HepG2 (cell line): ENCODE measurements around the gene C2orf92. TPM values are rescaled to one million over a fixed set of nuclear protein-coding genes. Genes with fewer than 3 reads are reported as not detected.

Experiments
- ATAC-seq: fragments of 200-7000 bp; cut with Tn5 transposase; 3 replicates; pipeline ENCODE4 v1.9.1; 2020; ENCODE audit warnings: mild to moderate bottlenecking, moderate library complexity
- BruUV-seq: library from RNA; stranded (reverse); fragments of 400-500 nt; replicated peaks from 2 replicates; lab custom pipeline; 2021; lab: Mats Ljungman, UMichigan
- CTCF ChIA-PET: fragments of 300-600 bp; formaldehyde crosslinking; extraction: SDS; loops from one replicate; lab custom pipeline; 2021; ENCODE audit warnings: low total read pairs, inconsistent platforms, low intra/inter-chr PET ratio; lab: Yijun Ruan, JAX
- POLR2A ChIA-PET: fragments of 350-600 bp; sonication (Branson Sonifier 250); formaldehyde crosslinking; loops from one replicate; lab custom pipeline; 2020; ENCODE audit warnings: antibody characterized with exemption, inconsistent platforms; lab: Yijun Ruan, JAX
- DNase-seq: peaks from one replicate; pipeline ENCODE4 v3.0.0-alpha.2; 2015; ENCODE audit warnings: low spot score
- FAIRE-seq: peaks from 3 replicates; lab custom pipeline; 2011; peaks lifted over from hg19 to GRCh38; lab: Jason Lieb, UNC
- H2AFZ ChIP-seq: one replicate; pipeline ENCODE4 v1.6.1; 2011; ENCODE audit warnings: low read length, inconsistent platforms
- H3K27ac ChIP-seq: fragments of 300-600 bp; 3 replicates; pipeline ENCODE4 v1.8.0; 2011; ENCODE audit warnings: mixed run types, mild to moderate bottlenecking, mixed read lengths, low read length, inconsistent platforms; ENCODE audit not compliant: insufficient read depth; ENCODE audit errors: extremely low read length
- H3K27me3 ChIP-seq, 2 experiments: fragments of 200-600 bp in 1 of 2; 2 replicates in 1 of 2; 3 replicates in 1 of 2; pipeline versions ENCODE4 v1.6.0 to v1.8.0; 2011; ENCODE audit warnings: low read length in 2 of 2, mild to moderate bottlenecking in 2 of 2, moderate library complexity in 2 of 2, inconsistent platforms in 1 of 2; ENCODE audit not compliant: insufficient read depth in 2 of 2, control insufficient read depth in 1 of 2
- H3K36me3 ChIP-seq, 2 experiments: fragments of 200-600 bp in 1 of 2; replicated peaks in 1 of 2; 2 replicates in 1 of 2; 3 replicates in 1 of 2; pipeline versions ENCODE4 v1.5.1 to v1.8.0; 2011; ENCODE audit warnings: low read length in 2 of 2, inconsistent platforms in 1 of 2; ENCODE audit not compliant: insufficient read depth in 2 of 2, control insufficient read depth in 1 of 2
- H3K4me1 ChIP-seq: 2 replicates; pipeline ENCODE4 v1.5.1; 2012; ENCODE audit warnings: low read length, inconsistent platforms; ENCODE audit not compliant: insufficient read depth
- H3K4me2 ChIP-seq: 2 replicates; pipeline ENCODE4 v1.6.0; 2011; ENCODE audit warnings: low read depth, low read length, inconsistent platforms
- H3K4me3 ChIP-seq, 3 experiments: fragments of 200-600 bp in 1 of 3; sonication (generic), shearing (Covaris generic) in 1 of 3; replicated peaks in 1 of 3; 2 replicates each; pipeline ENCODE4 v1.5.1; 2011 to 2016; ENCODE audit warnings: low read length in 3 of 3, inconsistent platforms in 2 of 3, low read depth in 2 of 3, mild to moderate bottlenecking in 2 of 3, control low read depth in 1 of 3, mixed read lengths in 1 of 3; ENCODE audit not compliant: insufficient read depth in 1 of 3
- H3K79me2 ChIP-seq: one replicate; pipeline ENCODE4 v1.6.1; 2011; ENCODE audit warnings: low read length, inconsistent platforms; ENCODE audit not compliant: insufficient read depth
- H3K9ac ChIP-seq: 2 replicates; pipeline ENCODE4 v1.6.0; 2011; ENCODE audit warnings: mild to moderate bottlenecking, low read depth, low read length, inconsistent platforms; ENCODE audit not compliant: insufficient read depth
- H3K9me3 ChIP-seq: 2 replicates; pipeline ENCODE4 v1.5.1; 2012; ENCODE audit warnings: mild to moderate bottlenecking, low read length
- H4K20me1 ChIP-seq: 2 replicates; pipeline ENCODE4 v1.6.0; 2011; ENCODE audit warnings: inconsistent platforms, mild to moderate bottlenecking, low read length, moderate library complexity; ENCODE audit not compliant: insufficient read depth
- EED ChIP-seq: sonication (generic); formaldehyde crosslinking; IDR thresholded peaks from 2 replicates; pipeline ENCODE4 v1.5.0; 2020; ENCODE audit warnings: mild to moderate bottlenecking, missing genetic modification reagents
- FIP1L1 ChIP-seq: fragments of 200-400 bp; formaldehyde crosslinking; IDR thresholded peaks from 2 replicates; pipeline ENCODE4 v1.6.1; 2018; ENCODE audit warnings: low read depth, mild to moderate bottlenecking, low read length, moderate library complexity, borderline replicate concordance; ENCODE audit not compliant: insufficient read depth
- FOXM1 ChIP-seq: sonication (generic); formaldehyde crosslinking; IDR thresholded peaks from 2 replicates; pipeline ENCODE4 v1.5.0; 2020; ENCODE audit warnings: missing genetic modification reagents
- HDAC2 ChIP-seq: sonication (generic); formaldehyde crosslinking; IDR thresholded peaks from 2 replicates; pipeline ENCODE4 v1.4.0; 2020; ENCODE audit warnings: missing genetic modification reagents
- HNRNPH1 ChIP-seq: fragments of 200-400 bp; formaldehyde crosslinking; optimal IDR thresholded peaks from 2 replicates; pipeline ENCODE3; 2017; ENCODE audit warnings: mild to moderate bottlenecking, low read depth, low read length
- KDM6A ChIP-seq: IDR thresholded peaks from 2 replicates; pipeline ENCODE4 v1.6.1; 2016; ENCODE audit warnings: low read depth
- MLX ChIP-seq: IDR thresholded peaks from 2 replicates; pipeline ENCODE4 v1.6.1; 2016
- NFE2 ChIP-seq: sonication (generic); formaldehyde crosslinking; IDR thresholded peaks from 2 replicates; pipeline ENCODE4 v1.4.0; 2020; ENCODE audit warnings: missing genetic modification reagents
- PHF8 ChIP-seq: sonication (generic); formaldehyde crosslinking; IDR thresholded peaks from 2 replicates; pipeline ENCODE4 v1.5.0; 2020; ENCODE audit warnings: missing genetic modification reagents
- STAG1 ChIP-seq: sonication (generic); formaldehyde crosslinking; IDR thresholded peaks from 2 replicates; pipeline ENCODE4 v1.4.0; 2020; ENCODE audit warnings: missing genetic modification reagents
- TEAD2 ChIP-seq: sonication (generic); formaldehyde crosslinking; IDR thresholded peaks from 2 replicates; pipeline ENCODE4 v1.9.0; 2021; ENCODE audit warnings: missing genetic modification reagents
- ZNF564 ChIP-seq: sonication (generic); formaldehyde crosslinking; IDR thresholded peaks from 2 replicates; pipeline ENCODE4 v1.8.1; 2023; ENCODE audit warnings: mild to moderate bottlenecking, missing genetic modification reagents
- ZNF879 ChIP-seq: sonication (generic); formaldehyde crosslinking; IDR thresholded peaks from 2 replicates; pipeline ENCODE4 v1.8.1; 2023; ENCODE audit warnings: missing genetic modification reagents
- WGBS: methylation state at CpG from one replicate; pipeline ENCODE4 v1.1.6; 2017; ENCODE audit warnings: low lambda C conversion rate; 5-methylcytosine and 5-hydroxymethylcytosine counted together
- in situ Hi-C: cut with HindIII; loops from 2 replicates; pipeline ENCODE4 v1.10.0; 2017; ENCODE audit warnings: low pct_unique_long_range_greater_than_20kb; ENCODE audit not compliant: extremely low pct_ligation_motif_present
- intact Hi-C: fragments of 100-400 bp; cut with micrococcal nuclease; formaldehyde crosslinking; loops from one replicate; pipeline ENCODE4 v1.10.0; 2022; ENCODE audit not compliant: unreplicated experiment
- polyA plus RNA-seq, 8 experiments: library from polyadenylated mRNA; depleted of rRNA in 3 of 8; stranded (reverse) in 7 of 8; unstranded in 1 of 8; fragments of >200 nt; fragmentation: Illumina TruSeq in 4 of 8; extraction: Trizol in 4 of 8; gene quantifications; 2 replicates each; pipeline versions ENCODE4 v1.2.1 to v1.2.3, GENCODE V29; 2011 to 2016; ENCODE audit warnings: low read depth in 4 of 8, missing spikeins in 1 of 8, mixed read lengths in 1 of 8; ENCODE audit not compliant: insufficient read depth in 1 of 8
- total RNA-seq, 5 experiments: library from RNA; depleted of rRNA; stranded (reverse); fragments of >200 nt; fragmentation: Illumina TruSeq; extraction: Trizol; gene quantifications; 2 replicates each; pipeline ENCODE4 v1.2.3, GENCODE V29; 2016; ENCODE audit warnings: low read depth in 1 of 5
- TF ChIP-seq, protein P1 (sequence below): IDR thresholded peaks from 2 replicates; pipeline ENCODE4 v1.6.1; 2018; ENCODE audit warnings: missing genetic modification reagents
- TF ChIP-seq, protein P2 (sequence below): sonication (generic); formaldehyde crosslinking; IDR thresholded peaks from 2 replicates; pipeline ENCODE4 v1.8.0; 2022; ENCODE audit warnings: mild to moderate bottlenecking, missing genetic modification reagents, moderate library complexity
- TF ChIP-seq, protein P3 (sequence below): IDR thresholded peaks from 2 replicates; pipeline ENCODE4 v1.6.1; 2016; ENCODE audit warnings: mild to moderate bottlenecking, missing biosample characterization, missing genetic modification reagents

The C2orf92 gene
- total and polyA plus RNA-seq, 2 of the 13 experiments (the other 11 are each of a cell fraction or from before 2014, with no cell fraction given): 4.9 to 5.0 TPM

- no peaks in the 10 kb centered on the region for H3K79me2 ChIP-seq
- ATAC-seq (no peak), FAIRE-seq (no peak), DNase-seq (no peak)
- BruUV-seq: no TSS peak
- H3K36me3 ChIP-seq: no peaks in the 10 kb centered on the region
- H3K27me3 ChIP-seq: peaks cover 2 to 21% of the 10 kb centered on the region in 2 experiments; a peak in 4 of 5 replicates
- POLR2A ChIA-PET: no interaction called here
- H3K4me1 ChIP-seq: peaks cover 35% of the 10 kb centered on the region
- intact Hi-C loops: no loop called here
- H4K20me1 ChIP-seq: no peaks in the 10 kb centered on the region
- no peak overlapping the region for H3K9ac ChIP-seq
- in situ Hi-C loops: loop anchor here (5.0 kb wide), 1 partner anchor 39 kb away; no protein-coding TSS in a partner anchor
- H3K27ac ChIP-seq: no peak overlapping the region
- no peak overlapping the region for H2AFZ ChIP-seq
- TF ChIP-seq ZNF564 (no peak), NFE2 (CRISPR knock-in tag) (no peak), FOXM1 (CRISPR knock-in tag) (no peak), KDM6A (CRISPR knock-in tag) (no peak), PHF8 (CRISPR knock-in tag) (no peak), FIP1L1 (no peak), ZNF879 (CRISPR knock-in tag) (no peak), TEAD2 (CRISPR knock-in tag) (no peak), HDAC2 (CRISPR knock-in tag) (no peak), EED (CRISPR knock-in tag) (no peak), STAG1 (no peak), MLX (CRISPR knock-in tag) (no peak), HNRNPH1 (no peak)
- TF ChIP-seq, protein P1, sequence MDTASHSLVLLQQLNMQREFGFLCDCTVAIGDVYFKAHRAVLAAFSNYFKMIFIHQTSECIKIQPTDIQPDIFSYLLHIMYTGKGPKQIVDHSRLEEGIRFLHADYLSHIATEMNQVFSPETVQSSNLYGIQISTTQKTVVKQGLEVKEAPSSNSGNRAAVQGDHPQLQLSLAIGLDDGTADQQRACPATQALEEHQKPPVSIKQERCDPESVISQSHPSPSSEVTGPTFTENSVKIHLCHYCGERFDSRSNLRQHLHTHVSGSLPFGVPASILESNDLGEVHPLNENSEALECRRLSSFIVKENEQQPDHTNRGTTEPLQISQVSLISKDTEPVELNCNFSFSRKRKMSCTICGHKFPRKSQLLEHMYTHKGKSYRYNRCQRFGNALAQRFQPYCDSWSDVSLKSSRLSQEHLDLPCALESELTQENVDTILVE (CRISPR knock-in tag): no peak
- TF ChIP-seq, protein P2, sequence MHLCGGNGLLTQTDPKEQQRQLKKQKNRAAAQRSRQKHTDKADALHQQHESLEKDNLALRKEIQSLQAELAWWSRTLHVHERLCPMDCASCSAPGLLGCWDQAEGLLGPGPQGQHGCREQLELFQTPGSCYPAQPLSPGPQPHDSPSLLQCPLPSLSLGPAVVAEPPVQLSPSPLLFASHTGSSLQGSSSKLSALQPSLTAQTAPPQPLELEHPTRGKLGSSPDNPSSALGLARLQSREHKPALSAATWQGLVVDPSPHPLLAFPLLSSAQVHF (CRISPR knock-in tag): no peak
- TF ChIP-seq, protein P3, sequence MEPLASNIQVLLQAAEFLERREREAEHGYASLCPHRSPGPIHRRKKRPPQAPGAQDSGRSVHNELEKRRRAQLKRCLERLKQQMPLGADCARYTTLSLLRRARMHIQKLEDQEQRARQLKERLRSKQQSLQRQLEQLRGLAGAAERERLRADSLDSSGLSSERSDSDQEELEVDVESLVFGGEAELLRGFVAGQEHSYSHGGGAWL (CRISPR knock-in tag): no peak
- H3K4me3 ChIP-seq: no peak overlapping the region
- CTCF ChIA-PET: no interaction called here
- WGBS: 75% methylated on average over 4 of the region's 4 CpGs
- no peaks in the 10 kb centered on the region for H3K9me3 ChIP-seq
- H3K4me2 ChIP-seq: no peak overlapping the region
These were observed 72.2 kb downstream of the C2orf92 start for GRCh38 chr2:97741686-97742085.
